Kidney glomerular epithelial cell (primary cell): Measurements from ENCODE around the gene PDSS2.
"Not testable (repeated sequence)": the region's sequence is repeated elsewhere in the genome, so short reads cannot be mapped to it uniquely, and the experiment has no call there.

Experiments
- DNase-seq: peaks from one replicate; lab custom pipeline; 2025; lab: John Stamatoyannopoulos, UW

Gene PDSS2

DNA sequence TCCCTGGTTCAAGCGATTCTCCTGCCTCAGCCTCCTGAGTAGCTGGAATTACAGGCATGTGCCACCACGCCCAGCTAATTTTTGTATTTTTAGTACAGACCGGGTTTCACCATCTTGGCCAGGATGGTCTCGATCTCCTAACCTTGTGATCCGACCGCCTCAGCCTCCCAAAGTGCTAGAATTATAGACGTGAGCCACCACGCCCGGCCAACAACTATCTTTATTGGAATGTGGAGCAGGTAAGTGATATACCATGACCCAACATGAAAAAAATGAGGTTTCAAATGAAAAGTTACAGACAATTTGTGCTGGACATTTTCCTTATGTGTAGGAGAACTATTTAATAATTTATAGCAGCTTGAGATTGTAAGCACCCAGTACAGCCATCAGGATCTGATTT is 340.8 kb downstream of the PDSS2 start:
- DNase-seq, result not testable (repeated sequence)

DNA sequence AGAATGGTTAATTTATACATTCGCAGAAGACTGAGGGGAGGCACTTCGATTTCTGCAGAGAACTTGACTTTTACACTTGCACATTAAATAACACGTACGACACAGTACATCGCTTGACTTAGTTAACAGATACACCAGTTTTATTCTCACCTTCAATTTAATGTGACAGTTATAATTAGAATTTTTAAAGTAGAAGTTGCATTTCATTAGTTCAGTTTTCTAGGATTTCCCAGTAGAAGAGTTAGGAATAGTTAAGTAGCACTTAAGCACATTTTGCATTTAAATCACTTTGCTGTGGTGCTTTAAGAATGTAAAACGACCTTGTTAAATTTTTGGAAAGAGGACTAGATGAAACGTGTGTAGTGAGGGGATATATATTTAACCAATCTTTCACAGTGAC is 342.4 kb downstream of the PDSS2 start:
- no peak for DNase-seq

DNA sequence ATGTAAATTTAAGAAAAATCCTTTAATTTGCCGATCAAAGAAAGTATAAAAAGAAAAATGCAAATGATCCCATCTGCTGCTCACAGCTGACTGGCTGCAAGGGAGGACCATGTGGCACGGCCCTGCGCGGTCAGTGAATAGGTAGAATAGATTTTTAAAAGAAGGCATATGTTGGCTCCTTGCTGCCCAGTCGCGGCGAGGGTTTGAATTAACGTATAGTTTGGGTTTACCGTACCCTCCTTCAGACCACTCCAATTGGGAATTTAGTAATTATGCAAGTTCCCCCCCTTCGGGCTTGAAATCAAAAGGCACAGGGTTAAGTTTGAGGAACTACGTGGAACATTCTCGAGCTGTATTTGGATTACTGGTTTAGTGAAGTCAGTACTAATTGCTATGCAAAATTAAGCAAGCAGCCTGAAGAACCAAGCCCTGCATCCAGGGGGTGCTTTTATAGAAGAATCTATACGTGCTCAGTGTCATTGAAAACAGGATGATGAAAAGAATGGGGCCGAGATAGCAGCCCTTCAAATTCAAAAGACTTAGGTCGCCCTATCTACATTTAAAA is 343.0 kb downstream of the PDSS2 start:
- no peak for DNase-seq

DNA sequence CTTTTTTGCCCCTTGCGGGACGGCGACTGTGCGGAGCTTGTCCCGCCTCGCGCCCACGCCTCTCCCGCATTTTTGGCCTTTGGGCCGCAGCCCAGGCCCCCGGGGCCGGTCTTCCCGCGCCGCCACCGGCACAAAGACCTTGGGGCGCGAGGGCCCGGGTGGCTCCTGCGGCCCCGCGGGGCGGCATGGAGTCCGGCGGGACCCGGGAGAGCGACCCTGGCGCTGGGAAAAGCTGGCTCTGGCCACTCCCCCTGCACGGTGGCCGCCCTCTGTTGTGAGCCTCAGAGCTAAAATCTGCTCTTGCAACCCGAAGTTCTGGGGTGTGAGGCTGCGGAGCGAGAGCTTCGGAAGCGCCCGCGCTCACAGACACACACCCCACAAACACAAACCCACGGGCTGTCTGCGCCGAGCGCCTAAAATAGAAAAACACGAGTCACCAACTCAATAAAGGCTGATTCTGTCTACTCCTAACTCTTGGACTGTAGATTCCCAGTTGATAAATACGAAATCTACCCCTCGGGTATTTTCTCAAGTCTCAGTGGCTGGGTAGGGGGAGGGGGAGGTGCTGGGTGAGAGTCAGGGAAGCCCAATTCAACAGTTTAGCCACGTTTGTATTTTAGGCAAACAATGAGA is 343.6 kb downstream of the PDSS2 start:
- DNase-seq, result peak; percentile 27

DNA sequence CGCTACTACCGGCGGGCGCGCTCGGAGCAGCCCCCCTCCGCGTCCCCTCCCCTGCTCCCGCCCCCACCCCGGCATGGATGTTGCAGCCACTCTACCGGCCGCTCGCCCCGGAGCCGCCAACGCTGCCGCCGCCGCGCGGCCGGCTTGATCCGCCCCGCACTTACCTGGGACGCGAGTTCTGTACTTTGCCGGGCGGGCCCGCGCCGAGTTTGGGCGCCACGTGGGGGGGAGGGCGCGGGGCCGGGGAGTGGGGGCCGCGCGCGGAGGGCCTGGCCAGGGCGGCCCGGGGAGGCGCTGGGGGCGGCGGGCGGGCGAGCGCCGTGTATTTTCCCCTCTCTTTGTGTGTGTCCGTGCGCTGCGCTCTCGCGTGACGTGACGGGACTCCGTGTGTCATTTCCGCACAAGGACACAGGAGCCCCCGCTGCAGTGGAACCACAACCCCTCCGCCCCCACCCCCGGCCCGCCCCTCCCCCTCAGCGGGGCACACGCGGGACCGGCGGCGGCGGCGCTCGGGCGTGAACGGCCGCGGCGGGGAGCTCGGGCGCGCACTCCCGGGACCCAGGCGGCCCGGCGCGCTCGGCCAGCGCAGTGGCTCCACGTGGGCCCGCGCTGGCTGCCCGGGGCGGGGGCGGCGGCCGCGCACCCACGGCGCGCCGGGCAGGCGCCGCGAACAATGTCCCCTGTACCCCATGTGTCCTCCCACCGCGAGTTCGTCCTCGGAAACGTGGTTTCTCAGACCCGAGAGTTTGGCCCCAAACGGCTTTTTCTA is 344.3 kb downstream of the PDSS2 start, which contains the start of gene BEND3:
Gene BEND3 (minus strand): TSS at position 590 of the 769 bp plus-strand sequence. CDS start 16,230 bp downstream, outside the sequence.
- no peak for DNase-seq

DNA sequence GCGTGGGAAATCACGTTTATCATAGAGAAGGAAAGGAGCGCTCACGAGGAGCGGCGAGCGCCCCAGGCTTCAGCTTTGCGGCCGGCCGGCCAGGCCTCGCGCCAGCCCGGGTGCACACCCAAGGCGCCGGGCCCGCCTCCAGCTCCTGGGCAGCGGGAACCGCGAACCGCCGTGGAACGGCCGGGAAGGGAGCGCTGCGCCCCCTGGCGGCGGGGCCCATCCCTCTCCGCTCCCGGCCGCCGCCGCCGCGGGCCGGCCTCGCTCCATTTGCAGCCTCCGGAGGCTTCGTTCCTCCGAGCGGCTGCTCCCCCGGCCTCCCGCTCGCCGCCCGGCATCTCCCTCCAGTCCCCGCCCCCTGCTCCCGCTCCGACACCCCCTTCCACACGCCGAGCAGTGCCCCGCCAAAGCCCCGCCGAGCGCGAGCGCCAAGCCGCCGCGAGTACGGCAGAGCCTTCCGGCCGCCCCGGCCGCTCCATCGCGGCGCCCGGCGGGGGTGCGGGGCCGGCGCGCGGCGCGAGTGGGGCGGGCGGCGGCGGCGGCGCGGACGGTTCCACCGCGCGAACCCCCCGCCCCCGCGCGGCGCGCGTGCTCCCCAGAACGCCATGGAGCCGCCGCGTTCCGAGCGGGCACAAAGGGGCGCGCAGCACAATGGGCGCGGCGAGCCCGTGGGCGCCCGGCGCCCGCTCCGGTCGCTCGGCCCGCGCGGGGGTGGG is 345.0 kb downstream of the PDSS2 start:
- DNase-seq, result peak; percentile 59

DNA sequence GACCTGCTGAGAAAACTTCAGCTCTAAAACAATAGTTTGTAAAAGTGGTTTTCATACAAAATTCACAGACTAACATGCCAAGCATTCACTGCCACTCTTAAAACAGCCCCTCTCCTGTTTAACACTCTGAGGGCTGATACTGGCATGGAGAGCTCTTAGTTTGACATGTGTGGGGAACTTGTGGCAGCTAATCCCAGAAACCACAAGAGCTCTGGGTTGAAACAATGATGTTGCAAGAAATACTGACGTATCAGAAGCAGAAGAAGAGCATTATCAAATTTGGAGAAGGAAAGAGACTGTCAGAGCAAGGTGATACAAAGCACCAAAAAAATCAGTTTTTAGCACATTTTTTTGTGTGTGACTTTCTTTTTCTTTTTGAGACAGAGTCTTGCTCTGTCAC is 349.2 kb downstream of the PDSS2 start:
- DNase-seq, result no peak

DNA sequence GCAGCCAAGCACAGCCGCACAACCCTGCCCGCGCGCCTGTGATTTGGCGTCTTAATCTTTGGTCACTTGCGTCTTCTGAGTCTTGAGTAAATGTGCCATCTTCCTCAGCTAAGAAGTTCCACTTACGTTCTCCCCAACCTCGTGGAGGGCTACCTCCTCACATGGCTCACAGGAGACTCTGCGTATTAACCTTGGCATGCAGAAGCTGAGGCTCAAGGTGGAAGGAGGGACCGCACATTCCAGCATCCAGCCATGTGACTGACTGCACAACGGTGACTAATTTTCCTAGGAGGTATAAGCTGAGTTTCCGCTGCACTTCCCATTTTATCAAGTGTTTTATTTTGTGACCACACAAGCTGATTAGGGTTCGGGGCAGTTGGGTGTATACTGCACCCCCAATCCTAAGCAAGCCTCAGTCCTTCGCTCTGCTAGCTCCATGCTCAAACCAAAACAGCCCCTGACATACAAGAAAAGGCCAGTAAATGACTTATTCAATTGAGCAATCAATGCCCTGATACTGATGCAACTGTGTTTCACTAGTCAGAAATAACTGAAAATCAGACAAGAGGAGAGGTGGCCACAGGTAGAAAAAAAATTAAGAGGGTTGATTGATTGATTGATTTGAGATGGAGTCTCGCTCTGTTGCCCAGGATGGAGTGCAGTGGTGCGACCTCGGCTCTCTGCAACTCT is 351.0 kb downstream of the PDSS2 start:
- DNase-seq, result peak; percentile 1

DNA sequence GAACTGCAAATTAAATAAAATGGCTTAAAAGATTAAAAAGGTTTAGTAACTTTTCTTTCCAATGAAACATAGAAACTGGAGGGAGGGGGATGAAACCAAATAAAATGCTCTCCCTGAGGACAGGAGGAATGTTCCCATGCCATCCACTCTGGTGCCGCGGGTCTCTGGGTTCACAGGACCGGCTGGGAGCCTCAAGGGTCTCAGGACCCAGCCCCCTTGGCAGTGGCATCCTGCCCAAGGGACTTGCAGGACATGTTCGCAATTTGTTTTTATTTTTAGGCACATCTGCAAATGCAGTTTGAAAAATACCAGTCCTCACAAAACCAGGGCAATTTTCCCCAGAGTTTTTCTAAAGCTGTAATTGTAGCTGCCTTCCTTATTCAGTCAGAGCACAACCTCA is 351.6 kb downstream of the PDSS2 start:
- no peak for DNase-seq

DNA sequence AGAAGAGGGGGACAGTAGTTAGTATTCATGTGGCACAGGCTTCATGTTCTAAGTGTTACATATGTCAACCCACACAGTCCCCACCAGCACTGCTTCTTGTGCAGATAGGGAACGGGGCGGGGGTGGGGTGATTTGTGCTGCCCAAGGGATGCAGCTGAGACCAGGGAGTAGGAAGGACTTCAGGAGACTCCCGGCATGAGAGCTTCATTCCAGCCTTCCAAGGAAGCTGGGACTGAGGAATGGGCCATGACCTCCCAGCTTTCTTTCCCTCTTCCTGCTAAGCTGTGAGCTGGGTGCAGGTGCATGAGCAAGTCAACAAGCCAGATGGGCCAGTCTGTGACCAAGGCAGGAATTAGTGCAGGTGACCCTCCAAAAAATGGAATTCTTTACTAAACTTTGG is 353.2 kb downstream of the PDSS2 start:
- DNase-seq, result no peak

DNA sequence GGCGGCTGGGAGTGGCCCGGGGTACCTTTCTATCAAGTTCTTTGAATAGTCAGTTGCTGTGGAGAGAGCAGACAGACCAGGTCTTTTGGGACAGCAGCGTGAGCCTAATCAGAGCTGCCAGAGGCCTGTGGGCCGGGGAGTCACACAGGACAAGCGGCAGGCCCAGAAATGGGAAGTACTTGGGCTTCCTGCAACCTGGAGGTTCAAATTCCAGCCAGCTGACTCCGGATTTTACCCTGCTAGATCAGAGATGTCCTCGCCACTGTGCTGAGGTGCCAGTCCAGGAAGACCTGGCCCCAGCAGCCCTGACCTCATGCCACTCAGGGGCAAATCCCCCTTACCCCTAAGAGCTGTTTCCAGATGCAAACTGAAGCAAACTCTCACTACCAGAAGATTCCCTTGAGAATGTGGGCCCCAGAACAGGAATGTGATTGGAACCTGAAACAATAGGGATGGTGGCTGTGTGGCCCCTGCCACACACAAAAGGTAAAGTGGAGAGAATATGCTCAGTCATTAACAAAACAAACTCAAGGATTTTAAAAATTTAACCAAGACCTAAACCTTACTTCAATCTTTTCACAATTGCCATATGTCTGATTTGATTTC is 353.8 kb downstream of the PDSS2 start:
- no peak for DNase-seq

DNA sequence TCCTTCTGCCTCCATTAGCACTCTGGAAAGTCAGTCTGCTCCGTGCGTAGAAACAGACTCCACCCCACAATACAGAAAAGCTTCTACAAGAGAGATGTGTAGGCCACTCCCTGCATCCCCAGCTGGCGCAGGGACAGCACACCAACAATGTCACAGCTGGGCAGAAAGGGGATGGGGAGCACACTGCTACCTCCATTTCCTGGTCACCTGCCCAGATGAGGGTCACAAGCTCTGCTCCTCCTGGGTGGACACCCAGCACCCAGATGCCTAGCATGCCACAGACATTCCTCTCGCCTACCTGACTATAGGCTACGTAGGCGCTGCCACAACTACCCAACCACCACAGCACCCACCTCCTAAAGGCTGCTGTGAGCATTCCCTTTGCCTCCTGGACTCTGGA is 356.3 kb downstream of the PDSS2 start:
- no peak for DNase-seq
